Lower lobe of right lung (tissue), 2 donors: Measurements from ENCODE around the gene SESN3. TPM values are rescaled to one million over a fixed set of nuclear protein-coding genes. Genes with fewer than 3 reads are reported as not detected.

ENCODE experiments used
- ATAC-seq, 2 donors: fragments of 200-7000 bp; cut with Tn5 transposase; one replicate each; pipeline ENCODE4 v1.9.1; 2020 to 2022; ENCODE audit warnings: mild to moderate bottlenecking in 2 of 2, moderate library complexity in 2 of 2
- DNase-seq: peaks from one replicate; pipeline ENCODE4 v3.0.0-alpha.2; 2020
- H3K27ac ChIP-seq: fragments of 200-600 bp; one replicate; pipeline ENCODE4 v1.8.0; 2022
- H3K27me3 ChIP-seq: fragments of 200-600 bp; one replicate; pipeline ENCODE4 v1.8.0; 2022; ENCODE audit warnings: low read depth
- H3K36me3 ChIP-seq: fragments of 200-600 bp; one replicate; pipeline ENCODE4 v1.8.0; 2022; ENCODE audit warnings: mild to moderate bottlenecking
- H3K4me1 ChIP-seq: fragments of 200-600 bp; one replicate; pipeline ENCODE4 v1.8.0; 2022
- H3K4me3 ChIP-seq: fragments of 200-600 bp; one replicate; pipeline ENCODE4 v1.8.0; 2022; ENCODE audit warnings: mild to moderate bottlenecking
- H3K9me3 ChIP-seq: fragments of 200-600 bp; one replicate; pipeline ENCODE4 v1.8.0; 2022
- CTCF ChIP-seq: fragments of 200-600 bp; IDR thresholded peaks from one replicate; pipeline ENCODE4 v1.8.0; 2022; ENCODE audit warnings: antibody characterized with exemption, mild to moderate bottlenecking
- intact Hi-C: fragments of 100-400 bp; cut with DNase I; formaldehyde crosslinking; loops from one replicate; pipeline ENCODE4 v1.11.0; 2022
- total RNA-seq: library from RNA; stranded (reverse); fragmentation: NEBNext Ultra II Directional; extraction: Animal tissue kit (Norgen Biotek cat#: 25700); gene quantifications from one replicate; pipeline ENCODE4 v1.2.1, GENCODE V29; 2021
- donor health status: DM: no; HTN: yes; CAD: no; lungs with severe emphysema.

Gene SESN3
- total RNA-seq, 1 donor from 2014 or later: 33.8 TPM

GRCh38 chr11:95242091-95242844 is 11.3 kb upstream of the SESN3 start:
- TF ChIP-seq CTCF: no peak
- DNase-seq: no peak
- Histone ChIP-seq H3K27ac (no peak overlapping the region), H3K36me3 (no peaks in the 10 kb centered on the region), H3K27me3 (no peaks in the 10 kb centered on the region), H3K4me3 (no peak overlapping the region), H3K9me3 (no peaks in the 10 kb centered on the region), H3K4me1 (peaks cover 6% of the 10 kb centered on the region)
- intact Hi-C loops: no loop called here
- ATAC-seq: no peak

- Histone ChIP-seq H3K36me3 (no peaks in the 10 kb centered on the region), H3K9me3 (no peaks in the 10 kb centered on the region), H3K4me3 (no peak overlapping the region), H3K27ac (no peak overlapping the region), H3K27me3 (no peaks in the 10 kb centered on the region), H3K4me1 (peaks cover 6% of the 10 kb centered on the region)
- ATAC-seq (peak; percentile 39 to 41), DNase-seq (no peak)
- TF ChIP-seq CTCF: no peak
- intact Hi-C loops: no loop called here
Observed at GRCh38 chr11:95241681-95242081, 10.7 kb upstream of the SESN3 start.

GRCh38 chr11:95239871-95240649 is 9.1 kb upstream of the SESN3 start:
- Histone ChIP-seq H3K27me3 (no peaks in the 10 kb centered on the region), H3K9me3 (no peaks in the 10 kb centered on the region), H3K4me3 (no peak overlapping the region), H3K4me1 (peaks cover 6% of the 10 kb centered on the region), H3K27ac (no peak overlapping the region), H3K36me3 (no peaks in the 10 kb centered on the region)
- no peak for DNase-seq
- intact Hi-C loops: no loop called here
- TF ChIP-seq CTCF: no peak
- ATAC-seq: no peak

- no peak for TF ChIP-seq CTCF
- Histone ChIP-seq H3K27ac (peak overlapping the region; percentile 87), H3K4me1 (peaks cover 26% of the 10 kb centered on the region), H3K36me3 (no peaks in the 10 kb centered on the region), H3K4me3 (peak overlapping the region; percentile 79), H3K27me3 (no peaks in the 10 kb centered on the region), H3K9me3 (no peaks in the 10 kb centered on the region)
- ATAC-seq (no peak), DNase-seq (no peak)
- intact Hi-C loops: no loop called here
Observed at GRCh38 chr11:95232666-95233065, 1.7 kb upstream of the SESN3 start.

GRCh38 chr11:95231881-95232605 is 1.0 kb upstream of the SESN3 start:
- H3K27me3 ChIP-seq: no peaks in the 10 kb centered on the region
- no peak for TF ChIP-seq CTCF
- DNase-seq (peak; percentile 80), ATAC-seq (peak; percentile 47 to 59)
- H3K4me3 ChIP-seq: peak overlapping the region; percentile 79
- H3K36me3 ChIP-seq: no peaks in the 10 kb centered on the region
- intact Hi-C loops: no loop called here
- H3K4me1 ChIP-seq: peaks cover 30% of the 10 kb centered on the region
- H3K27ac ChIP-seq: peak overlapping the region; percentile 87
- H3K9me3 ChIP-seq: no peaks in the 10 kb centered on the region
